Endothelial cell of hepatic sinusoid (primary cell): ENCODE data around the gene OXTR.

Source experiments
- in situ Hi-C: cut with HindIII; loops from 2 replicates; pipeline ENCODE4 v1.10.0; 2017; ENCODE audit warnings: low sequenced_read_pairs

OXTR gene

GRCh38 chr3:8713901-8714759 is 55.3 kb downstream of the OXTR start:
- in situ Hi-C loops = no loop called here

- in situ Hi-C loops = no loop called here
Observed at GRCh38 chr3:8712908-8713255, 56.5 kb downstream of the OXTR start.

- in situ Hi-C loops = no loop called here
Observed at GRCh38 chr3:8712045-8712907, 57.1 kb downstream of the OXTR start.

GRCh38 chr3:8709801-8710507 is 59.5 kb downstream of the OXTR start:
- in situ Hi-C loops = no loop called here

- in situ Hi-C loops = no loop called here
Observed at GRCh38 chr3:8709287-8709686, 60.1 kb downstream of the OXTR start.

GRCh38 chr3:8705575-8705974 is 63.8 kb downstream of the OXTR start:
- in situ Hi-C loops = no loop called here

- in situ Hi-C loops = no loop called here
Observed at GRCh38 chr3:8702560-8702959, 66.9 kb downstream of the OXTR start.
